Central memory CD8-positive, alpha-beta T cell (primary cell): ENCODE results near the gene SLC12A1.

Experiments used
- ATAC-seq: fragments of 150-1000 bp; cut with Tn5 transposase; replicated peaks from 2 replicates; pipeline ENCODE4 v1.10.0; 2022; ENCODE audit warnings: mild to moderate bottlenecking, moderate FRiP score, moderate number of reproducible peaks; ENCODE audit not compliant: poor library complexity, severe bottlenecking; ENCODE audit errors: extremely low read depth
- DNase-seq, 2 donors: peaks; one replicate each; pipeline ENCODE4 v3.0.0; 2021; ENCODE audit warnings: low spot score in 2 of 2
- H3K27ac Mint-ChIP-seq: one replicate; pipeline ENCODE4 v1.8.0; 2022; ENCODE audit warnings: low read depth, mild to moderate bottlenecking, moderate library complexity, mixed read lengths
- H3K27me3 Mint-ChIP-seq: one replicate; pipeline ENCODE4 v1.8.0; 2022; ENCODE audit warnings: mixed read lengths
- H3K36me3 Mint-ChIP-seq: one replicate; pipeline ENCODE4 v1.8.0; 2022; ENCODE audit warnings: mild to moderate bottlenecking, moderate library complexity, mixed read lengths; ENCODE audit not compliant: insufficient read depth
- H3K4me1 Mint-ChIP-seq: one replicate; pipeline ENCODE4 v1.8.0; 2022; ENCODE audit warnings: mixed read lengths
- H3K4me3 Mint-ChIP-seq: one replicate; pipeline ENCODE4 v1.8.0; 2022; ENCODE audit warnings: mild to moderate bottlenecking, moderate library complexity, mixed read lengths
- H3K9me3 Mint-ChIP-seq: one replicate; pipeline ENCODE4 v1.8.0; 2022; ENCODE audit warnings: mixed read lengths

SLC12A1 gene

DNA sequence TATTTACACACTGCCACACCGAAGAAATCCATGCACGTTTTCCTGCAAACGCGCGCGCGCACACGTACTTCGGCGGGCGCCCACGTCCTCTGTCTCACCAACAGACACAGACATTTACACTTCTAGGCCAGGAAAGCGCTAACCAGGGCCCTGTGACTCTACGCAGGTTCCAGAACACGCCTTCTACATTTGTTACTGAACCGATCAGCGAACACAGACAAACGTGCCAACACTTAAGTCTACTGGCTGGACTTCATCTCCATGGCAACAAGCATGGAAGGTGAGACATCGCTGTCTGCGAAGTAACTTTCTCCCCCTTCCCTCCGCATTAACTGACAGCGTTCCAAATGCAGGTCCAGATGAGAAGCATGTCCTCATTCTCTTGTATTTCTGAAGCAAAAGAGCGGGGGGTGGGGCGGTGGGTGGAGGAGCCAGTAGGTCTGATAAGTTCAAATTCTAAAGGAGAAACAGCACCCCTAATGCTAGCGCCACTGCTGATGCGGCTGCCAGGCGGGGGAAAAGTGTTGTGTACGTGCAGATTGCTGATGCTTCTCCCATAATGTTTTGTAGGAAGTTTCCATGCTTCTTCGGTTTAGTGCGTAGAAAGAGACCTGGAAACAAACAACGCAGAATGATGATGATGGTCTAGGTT lies 14.4 kb upstream of the SLC12A1 start, which contains the start of gene CTXN2:
Gene CTXN2, plus strand, starts transcription at position 92 of the 652 bp plus-strand sequence. CDS start 9,636 bp downstream, outside the sequence.
- no peak for DNase-seq
- no peak within 1 kb of the TSS for H3K27ac Mint-ChIP-seq
- H3K9me3 Mint-ChIP-seq: peaks cover 4% of the 10 kb centered on the region
- H3K4me3 Mint-ChIP-seq: no peak within 1 kb of the TSS
- no peaks in the 10 kb centered on the region for H3K36me3 Mint-ChIP-seq
- no peaks in the 10 kb centered on the region for H3K4me1 Mint-ChIP-seq
- ATAC-seq: no peak
- H3K27me3 Mint-ChIP-seq: peaks cover 40% of the 10 kb centered on the region

DNA sequence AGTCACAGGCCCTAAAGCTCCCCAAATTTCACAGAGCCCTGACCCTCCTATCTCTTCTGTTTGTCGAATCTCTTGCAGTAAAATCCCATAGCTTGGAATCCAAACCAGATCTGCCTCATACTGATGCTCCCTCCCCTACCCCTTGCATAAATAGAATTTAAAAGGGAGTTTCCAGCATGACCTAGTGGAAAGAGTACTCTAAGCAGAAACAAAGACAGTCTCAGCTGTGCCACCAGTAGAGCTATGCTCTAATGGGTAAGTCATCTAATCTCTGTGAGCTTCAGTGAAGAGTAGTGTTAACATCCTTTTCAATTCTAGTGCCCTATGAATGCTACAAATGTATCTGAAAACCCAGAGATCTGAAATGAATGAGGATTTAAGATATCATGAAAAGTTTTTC lies 4.0 kb upstream of the SLC12A1 start:
- Mint-ChIP-seq H3K36me3 (peaks cover 1% of the 10 kb centered on the region), H3K9me3 (no peaks in the 10 kb centered on the region), H3K27ac (no peak overlapping the region), H3K4me1 (no peaks in the 10 kb centered on the region), H3K4me3 (no peak overlapping the region), H3K27me3 (peaks cover 34% of the 10 kb centered on the region)
- no peak for ATAC-seq
- no peak for DNase-seq

GRCh38 chr15:48221261-48221660 lies 15.2 kb downstream of the SLC12A1 start:
- no peaks in the 10 kb centered on the region for H3K36me3 Mint-ChIP-seq
- no peaks in the 10 kb centered on the region for H3K4me1 Mint-ChIP-seq
- no peak overlapping the region for H3K27ac Mint-ChIP-seq
- H3K9me3 Mint-ChIP-seq: no peaks in the 10 kb centered on the region
- DNase-seq (no peak), ATAC-seq (no peak)
- H3K4me3 Mint-ChIP-seq: no peak overlapping the region
- peaks cover 12% of the 10 kb centered on the region for H3K27me3 Mint-ChIP-seq

DNA sequence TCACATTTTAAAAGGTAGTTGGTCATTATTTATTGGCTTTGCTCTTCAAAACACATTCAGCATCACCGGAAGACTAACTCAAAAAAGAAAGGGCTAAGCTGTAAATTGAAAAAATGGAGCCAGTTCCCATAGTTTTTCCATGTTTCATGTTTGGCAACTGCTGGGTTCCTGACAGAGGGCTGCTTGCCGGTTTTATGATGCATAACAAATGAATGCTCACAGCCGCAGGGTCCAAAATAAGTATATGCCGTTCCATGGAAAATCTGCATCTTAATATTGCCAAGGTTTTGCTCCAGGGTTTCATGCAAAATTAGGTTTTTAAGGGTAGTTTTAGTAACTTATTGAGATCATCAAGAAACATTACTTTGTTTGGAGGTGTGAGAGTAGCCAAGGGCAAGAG lies 15.8 kb downstream of the SLC12A1 start:
- Mint-ChIP-seq H3K27ac (no peak overlapping the region), H3K36me3 (no peaks in the 10 kb centered on the region), H3K27me3 (peaks cover 12% of the 10 kb centered on the region), H3K4me1 (no peaks in the 10 kb centered on the region), H3K4me3 (no peak overlapping the region), H3K9me3 (no peaks in the 10 kb centered on the region)
- DNase-seq: no peak
- ATAC-seq: no peak

DNA sequence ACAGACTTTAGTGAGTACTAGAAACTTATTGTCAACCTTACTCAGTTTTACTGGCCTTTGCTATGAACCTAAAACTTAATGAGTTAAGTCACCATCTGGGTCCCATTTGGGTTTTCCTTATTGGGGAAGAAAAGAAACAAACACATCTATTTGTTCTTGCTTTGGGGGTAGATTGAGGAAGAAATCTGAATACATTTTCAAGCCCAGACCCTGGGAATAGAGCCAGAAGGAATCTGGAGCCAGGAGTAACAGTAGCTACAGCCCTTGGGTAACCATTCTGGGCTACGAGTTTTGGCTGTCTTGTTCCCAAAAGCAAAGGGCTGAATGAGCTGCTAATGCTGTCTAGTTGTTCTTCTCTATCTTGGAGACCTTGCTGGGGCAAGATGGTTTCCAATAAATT lies 16.5 kb downstream of the SLC12A1 start:
- Mint-ChIP-seq H3K9me3 (no peaks in the 10 kb centered on the region), H3K4me3 (no peak overlapping the region), H3K36me3 (no peaks in the 10 kb centered on the region), H3K27ac (no peak overlapping the region), H3K27me3 (peaks cover 12% of the 10 kb centered on the region), H3K4me1 (no peaks in the 10 kb centered on the region)
- ATAC-seq: no peak
- no peak for DNase-seq

GRCh38 chr15:48225771-48226170 lies 19.7 kb downstream of the SLC12A1 start:
- peaks cover 12% of the 10 kb centered on the region for H3K27me3 Mint-ChIP-seq
- ATAC-seq: no peak
- H3K4me1 Mint-ChIP-seq: no peaks in the 10 kb centered on the region

GRCh38 chr15:48230498-48230897 lies 24.4 kb downstream of the SLC12A1 start:
- no peaks in the 10 kb centered on the region for H3K36me3 Mint-ChIP-seq
- no peak overlapping the region for H3K4me3 Mint-ChIP-seq
- no peak for DNase-seq
- no peak for ATAC-seq
- no peaks in the 10 kb centered on the region for H3K9me3 Mint-ChIP-seq
- peaks cover 19% of the 10 kb centered on the region for H3K27me3 Mint-ChIP-seq
- H3K4me1 Mint-ChIP-seq: no peaks in the 10 kb centered on the region
- H3K27ac Mint-ChIP-seq: no peak overlapping the region

More at GRCh38 chr15:48225771-48226170, 19.7 kb downstream of the SLC12A1 start:
- no peak for DNase-seq
- Mint-ChIP-seq H3K27ac (no peak overlapping the region), H3K9me3 (no peaks in the 10 kb centered on the region), H3K4me3 (no peak overlapping the region), H3K36me3 (no peaks in the 10 kb centered on the region)

- H3K9me3 Mint-ChIP-seq: no peaks in the 10 kb centered on the region
- no peak overlapping the region for H3K4me3 Mint-ChIP-seq
- peaks cover 19% of the 10 kb centered on the region for H3K27me3 Mint-ChIP-seq
- DNase-seq (no peak), ATAC-seq (no peak)
- H3K4me1 Mint-ChIP-seq: no peaks in the 10 kb centered on the region
- H3K27ac Mint-ChIP-seq: no peak overlapping the region
- no peaks in the 10 kb centered on the region for H3K36me3 Mint-ChIP-seq
Measured at GRCh38 chr15:48233246-48233645, 27.1 kb downstream of the SLC12A1 start.

- Mint-ChIP-seq H3K36me3 (no peaks in the 10 kb centered on the region), H3K4me1 (no peaks in the 10 kb centered on the region), H3K27ac (no peak overlapping the region), H3K4me3 (no peak overlapping the region), H3K27me3 (peaks cover 7% of the 10 kb centered on the region), H3K9me3 (no peaks in the 10 kb centered on the region)
- ATAC-seq: no peak
- DNase-seq: no peak
Measured at GRCh38 chr15:48239334-48239733, 33.2 kb downstream of the SLC12A1 start.

- DNase-seq: no peak
- no peak overlapping the region for H3K27ac Mint-ChIP-seq
- no peaks in the 10 kb centered on the region for H3K9me3 Mint-ChIP-seq
- peaks cover 7% of the 10 kb centered on the region for H3K27me3 Mint-ChIP-seq
- no peak for ATAC-seq
- no peaks in the 10 kb centered on the region for H3K4me1 Mint-ChIP-seq
- no peak overlapping the region for H3K4me3 Mint-ChIP-seq
- H3K36me3 Mint-ChIP-seq: no peaks in the 10 kb centered on the region
Measured at GRCh38 chr15:48242015-48242414, 35.9 kb downstream of the SLC12A1 start.

DNA sequence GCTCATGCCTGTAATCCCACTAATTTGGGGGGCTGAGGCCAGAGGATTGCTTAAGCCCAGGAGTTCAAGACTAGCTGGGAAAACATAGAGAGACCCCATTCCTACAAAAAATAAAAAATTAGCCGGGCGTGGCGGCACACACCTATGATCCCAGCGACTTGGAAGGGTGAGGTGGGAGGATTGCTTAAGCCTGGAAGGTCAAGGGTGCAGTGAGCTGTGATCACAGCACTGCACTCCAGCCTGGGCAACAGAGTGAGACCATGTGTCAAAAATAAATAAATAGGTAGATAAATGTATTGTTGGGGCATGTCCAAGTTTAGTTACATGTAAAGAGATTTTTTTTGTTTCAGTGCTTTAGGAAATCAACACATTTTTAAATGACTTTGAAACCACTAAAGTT lies 36.4 kb downstream of the SLC12A1 start:
- no peaks in the 10 kb centered on the region for H3K36me3 Mint-ChIP-seq
- ATAC-seq (no peak), DNase-seq (no peak)
- no peaks in the 10 kb centered on the region for H3K4me1 Mint-ChIP-seq
- H3K27me3 Mint-ChIP-seq: peaks cover 7% of the 10 kb centered on the region
- H3K27ac Mint-ChIP-seq: no peak overlapping the region
- no peak overlapping the region for H3K4me3 Mint-ChIP-seq
- no peaks in the 10 kb centered on the region for H3K9me3 Mint-ChIP-seq

DNA sequence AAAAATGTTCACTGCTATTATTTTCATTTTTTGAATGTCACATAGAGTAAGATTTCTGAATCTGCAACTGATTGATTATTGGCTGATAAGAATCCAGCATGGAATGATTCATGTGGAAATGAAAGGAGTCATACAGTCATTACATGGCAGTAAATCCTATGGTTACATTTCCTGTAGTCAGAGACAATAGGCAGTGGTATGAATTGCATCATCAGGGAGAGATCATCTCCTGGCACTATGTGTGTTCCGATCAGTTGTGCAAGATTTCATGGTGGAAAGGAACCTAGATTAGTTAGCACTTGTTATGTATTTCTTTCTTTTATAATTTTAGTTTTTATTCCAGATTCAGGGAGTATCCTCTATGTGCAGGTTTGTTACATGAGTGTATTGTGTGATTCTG lies 38.8 kb downstream of the SLC12A1 start:
- H3K9me3 Mint-ChIP-seq: no peaks in the 10 kb centered on the region
- no peaks in the 10 kb centered on the region for H3K36me3 Mint-ChIP-seq
- H3K27ac Mint-ChIP-seq: no peak overlapping the region
- no peaks in the 10 kb centered on the region for H3K4me1 Mint-ChIP-seq
- no peak overlapping the region for H3K4me3 Mint-ChIP-seq
- peaks cover 7% of the 10 kb centered on the region for H3K27me3 Mint-ChIP-seq
- ATAC-seq: no peak
- no peak for DNase-seq

- H3K4me1 Mint-ChIP-seq: no peaks in the 10 kb centered on the region
- H3K27me3 Mint-ChIP-seq: peaks cover 31% of the 10 kb centered on the region
- no peak overlapping the region for H3K27ac Mint-ChIP-seq
- H3K9me3 Mint-ChIP-seq: no peaks in the 10 kb centered on the region
- no peak for DNase-seq
- no peaks in the 10 kb centered on the region for H3K36me3 Mint-ChIP-seq
- ATAC-seq: no peak
- H3K4me3 Mint-ChIP-seq: no peak overlapping the region
Measured at GRCh38 chr15:48248414-48248813, 42.3 kb downstream of the SLC12A1 start.
